Activated naive CD8-positive, alpha-beta T cell treated with anti-CD3 and anti-CD28 coated beads, Interleukin-2, amount 50 U/mL, for 24 hours (primary cell): ENCODE results near the gene INTS13.
"Not testable (repeated sequence)": the region's sequence is repeated elsewhere in the genome, so short reads cannot be mapped to it uniquely, and the experiment has no call there.

Experiments
- ATAC-seq: fragments of 150-1000 bp; cut with Tn5 transposase; one replicate; pipeline ENCODE4 v1.10.0; 2021
- DNase-seq: peaks from one replicate; pipeline ENCODE4 v3.0.0; 2021
- H3K27ac Mint-ChIP-seq: one replicate; pipeline ENCODE4 v1.8.0; 2021; ENCODE audit warnings: mild to moderate bottlenecking, mixed read lengths
- H3K27me3 Mint-ChIP-seq: one replicate; pipeline ENCODE4 v1.8.0; 2021; ENCODE audit warnings: mixed read lengths
- H3K36me3 Mint-ChIP-seq: one replicate; pipeline ENCODE4 v1.8.0; 2021; ENCODE audit warnings: low read depth, mixed read lengths
- H3K4me1 Mint-ChIP-seq: one replicate; pipeline ENCODE4 v1.8.0; 2021; ENCODE audit warnings: mixed read lengths
- H3K4me3 Mint-ChIP-seq: one replicate; pipeline ENCODE4 v1.8.0; 2021; ENCODE audit warnings: mild to moderate bottlenecking, moderate library complexity, mixed read lengths
- H3K9me3 Mint-ChIP-seq: one replicate; pipeline ENCODE4 v1.8.0; 2021; ENCODE audit warnings: mixed read lengths

INTS13 gene

DNA sequence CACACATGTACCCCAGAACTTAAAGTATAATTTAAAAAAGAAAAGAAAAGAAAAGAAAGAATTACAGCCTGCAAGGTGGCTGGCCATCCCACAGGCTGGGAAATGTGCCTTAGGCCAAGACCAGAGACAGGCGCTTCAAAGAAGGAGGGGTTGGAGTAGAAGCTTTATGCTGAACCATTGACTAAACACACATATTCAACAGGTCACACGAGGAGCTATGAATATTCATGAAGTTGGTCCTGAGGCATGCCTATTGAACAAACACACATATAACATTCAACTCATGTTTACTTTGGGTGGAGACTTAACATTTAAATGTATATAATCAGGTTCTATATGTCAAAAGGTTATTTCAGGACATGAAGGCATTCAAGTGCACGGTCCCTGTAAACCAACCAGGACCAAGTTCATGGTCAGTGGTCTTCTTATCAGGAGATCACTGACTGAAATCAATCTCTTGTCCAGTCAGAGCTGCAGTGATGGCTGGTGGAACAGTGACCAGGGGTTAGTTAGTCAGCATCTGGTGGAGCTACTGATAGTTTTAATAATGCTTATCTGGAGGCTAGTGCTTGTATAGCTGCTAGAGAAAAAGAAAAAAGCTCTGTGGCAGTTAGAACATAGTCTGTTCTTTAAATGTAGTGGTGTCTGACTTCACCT is 69.2 kb downstream of the INTS13 start:
- no peaks in the 10 kb centered on the region for H3K36me3 Mint-ChIP-seq
- DNase-seq (no peak), ATAC-seq (no peak)
- peaks cover 23% of the 10 kb centered on the region for H3K4me1 Mint-ChIP-seq
- peaks cover 10% of the 10 kb centered on the region for H3K27me3 Mint-ChIP-seq
- H3K27ac Mint-ChIP-seq, result no peak overlapping the region
- H3K4me3 Mint-ChIP-seq, result no peak overlapping the region
- H3K9me3 Mint-ChIP-seq, result no peaks in the 10 kb centered on the region

GRCh38 chr12:26867080-26867479 is 70.7 kb downstream of the INTS13 start:
- Mint-ChIP-seq H3K4me3 (no peak overlapping the region), H3K4me1 (peaks cover 23% of the 10 kb centered on the region), H3K9me3 (no peaks in the 10 kb centered on the region), H3K36me3 (no peaks in the 10 kb centered on the region), H3K27me3 (peaks cover 9% of the 10 kb centered on the region), H3K27ac (no peak overlapping the region)
- DNase-seq, result no peak
- peak; percentile 75 for ATAC-seq

- H3K4me1 Mint-ChIP-seq, result peaks cover 10% of the 10 kb centered on the region
- ATAC-seq, result peak; percentile 44
- no peak overlapping the region for H3K4me3 Mint-ChIP-seq
- H3K9me3 Mint-ChIP-seq, result no peaks in the 10 kb centered on the region
- H3K27me3 Mint-ChIP-seq, result peaks cover 5% of the 10 kb centered on the region
- H3K27ac Mint-ChIP-seq, result no peak overlapping the region
- DNase-seq, result no peak
- H3K36me3 Mint-ChIP-seq, result no peaks in the 10 kb centered on the region
Measured at GRCh38 chr12:26863515-26863914, 74.3 kb downstream of the INTS13 start.

- H3K36me3 Mint-ChIP-seq, H3K4me1 Mint-ChIP-seq, H3K9me3 Mint-ChIP-seq, H3K27me3 Mint-ChIP-seq, H3K27ac Mint-ChIP-seq, ATAC-seq, H3K4me3 Mint-ChIP-seq, DNase-seq: not testable (repeated sequence)
Measured at GRCh38 chr12:26862787-26863186, 75.0 kb downstream of the INTS13 start.

DNA sequence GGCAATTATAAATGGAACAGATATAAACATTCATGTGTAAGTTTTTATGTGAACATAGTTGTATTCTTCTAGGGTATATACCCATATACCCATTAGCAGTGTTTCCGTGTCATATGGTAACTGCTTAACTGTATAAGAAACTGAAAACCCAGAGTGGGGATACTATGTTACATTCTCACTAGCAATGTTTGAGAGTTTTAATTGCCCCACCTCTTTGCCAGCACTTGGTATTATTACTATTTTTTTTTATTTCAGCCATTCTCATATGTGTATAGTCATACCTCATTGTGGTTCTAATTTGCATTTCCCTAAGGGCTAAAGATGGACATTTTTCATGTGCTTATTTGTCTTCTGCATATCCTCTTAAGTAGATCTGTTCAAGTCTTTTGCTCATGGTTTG is 76.1 kb downstream of the INTS13 start:
- no peak overlapping the region for H3K27ac Mint-ChIP-seq
- H3K4me3 Mint-ChIP-seq, result no peak overlapping the region
- no peaks in the 10 kb centered on the region for H3K36me3 Mint-ChIP-seq
- H3K27me3 Mint-ChIP-seq, result peaks cover 5% of the 10 kb centered on the region
- ATAC-seq (no peak), DNase-seq (no peak)
- no peaks in the 10 kb centered on the region for H3K9me3 Mint-ChIP-seq
- no peaks in the 10 kb centered on the region for H3K4me1 Mint-ChIP-seq

DNA sequence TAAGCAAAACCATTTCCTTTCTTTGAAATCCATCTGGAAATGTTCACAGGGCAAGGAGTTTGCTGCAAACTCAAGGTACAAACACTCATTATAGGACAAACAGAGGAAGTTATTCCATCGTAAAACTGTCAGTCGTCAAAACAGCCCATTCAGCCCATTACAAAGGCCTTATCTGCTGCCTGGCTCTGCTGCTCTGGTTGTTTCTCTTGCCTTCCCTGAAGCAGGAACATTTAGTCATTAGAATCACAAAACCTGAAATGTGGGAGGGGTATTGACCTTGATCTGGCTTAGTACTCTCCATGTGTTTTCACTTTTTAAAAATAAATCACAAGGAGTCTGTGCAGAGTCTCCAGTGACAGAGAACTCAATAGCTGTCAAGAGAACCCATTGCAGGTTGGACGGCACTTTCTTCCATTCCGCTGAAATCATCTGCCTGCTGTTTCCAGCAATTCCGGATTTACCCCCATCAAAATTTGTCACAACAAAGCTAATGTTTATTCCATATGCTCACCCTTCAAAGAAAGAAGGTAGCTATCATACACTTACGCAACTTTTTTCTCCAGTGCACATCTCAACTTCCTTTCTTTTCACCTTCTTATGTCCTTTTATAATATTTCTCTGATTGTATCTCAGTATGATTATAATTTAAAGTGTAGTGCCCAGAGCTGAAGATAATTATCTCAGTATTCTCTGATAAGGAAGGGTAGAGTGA is 80.2 kb downstream of the INTS13 start:
- no peak for ATAC-seq
- Mint-ChIP-seq H3K4me1 (no peaks in the 10 kb centered on the region), H3K36me3 (no peaks in the 10 kb centered on the region), H3K27ac (no peak overlapping the region), H3K27me3 (no peaks in the 10 kb centered on the region), H3K4me3 (no peak overlapping the region), H3K9me3 (no peaks in the 10 kb centered on the region)
- DNase-seq, result no peak

DNA sequence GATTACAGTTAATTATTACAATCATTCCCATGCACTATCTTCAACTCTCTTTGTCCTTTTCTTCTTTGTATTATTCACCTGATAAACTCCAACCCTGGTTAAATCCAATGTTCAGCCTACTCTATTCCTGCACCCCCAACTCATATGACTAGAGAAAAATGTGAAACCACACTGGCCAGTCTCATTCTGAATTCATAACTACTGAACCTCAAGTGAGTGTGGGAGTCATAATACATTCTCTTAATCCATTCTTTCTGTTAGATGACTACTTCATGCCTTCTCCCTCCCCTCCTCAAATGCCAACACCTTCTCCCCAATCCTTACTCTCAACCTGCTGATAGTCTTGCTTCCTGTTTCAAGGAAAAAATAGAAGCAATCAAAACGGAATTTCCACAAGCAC is 82.4 kb downstream of the INTS13 start:
- H3K9me3 Mint-ChIP-seq, result no peaks in the 10 kb centered on the region
- peak; percentile 43 for ATAC-seq
- no peaks in the 10 kb centered on the region for H3K27me3 Mint-ChIP-seq
- DNase-seq, result no peak
- no peak overlapping the region for H3K27ac Mint-ChIP-seq
- H3K36me3 Mint-ChIP-seq, result no peaks in the 10 kb centered on the region
- H3K4me1 Mint-ChIP-seq, result no peaks in the 10 kb centered on the region
- no peak overlapping the region for H3K4me3 Mint-ChIP-seq
